HepG2 (cell line): ENCODE measurements around the gene STUM. TPM values are rescaled to one million over a fixed set of nuclear protein-coding genes. Genes with fewer than 3 reads are reported as not detected.

ENCODE experiments used
- ATAC-seq: fragments of 200-7000 bp; cut with Tn5 transposase; 3 replicates; pipeline ENCODE4 v1.9.1; 2020; ENCODE audit warnings: mild to moderate bottlenecking, moderate library complexity
- BruUV-seq: library from RNA; stranded (reverse); fragments of 400-500 nt; replicated peaks from 2 replicates; lab custom pipeline; 2021; lab: Mats Ljungman, UMichigan
- CTCF ChIA-PET: fragments of 300-600 bp; formaldehyde crosslinking; extraction: SDS; loops from one replicate; lab custom pipeline; 2021; ENCODE audit warnings: low total read pairs, inconsistent platforms, low intra/inter-chr PET ratio; lab: Yijun Ruan, JAX
- POLR2A ChIA-PET: fragments of 350-600 bp; sonication (Branson Sonifier 250); formaldehyde crosslinking; loops from one replicate; lab custom pipeline; 2020; ENCODE audit warnings: antibody characterized with exemption, inconsistent platforms; lab: Yijun Ruan, JAX
- DNase-seq: peaks from one replicate; pipeline ENCODE4 v3.0.0-alpha.2; 2015; ENCODE audit warnings: low spot score
- FAIRE-seq: peaks from 3 replicates; lab custom pipeline; 2011; peaks lifted over from hg19 to GRCh38; lab: Jason Lieb, UNC
- H2AFZ ChIP-seq: one replicate; pipeline ENCODE4 v1.6.1; 2011; ENCODE audit warnings: low read length, inconsistent platforms
- H3K27ac ChIP-seq: fragments of 300-600 bp; 3 replicates; pipeline ENCODE4 v1.8.0; 2011; ENCODE audit warnings: mixed run types, mild to moderate bottlenecking, mixed read lengths, low read length, inconsistent platforms; ENCODE audit not compliant: insufficient read depth; ENCODE audit errors: extremely low read length
- H3K27me3 ChIP-seq, 2 experiments: fragments of 200-600 bp in 1 of 2; 2 replicates in 1 of 2; 3 replicates in 1 of 2; pipeline versions ENCODE4 v1.6.0 to v1.8.0; 2011; ENCODE audit warnings: low read length in 2 of 2, mild to moderate bottlenecking in 2 of 2, moderate library complexity in 2 of 2, inconsistent platforms in 1 of 2; ENCODE audit not compliant: insufficient read depth in 2 of 2, control insufficient read depth in 1 of 2
- H3K36me3 ChIP-seq, 2 experiments: fragments of 200-600 bp in 1 of 2; replicated peaks in 1 of 2; 2 replicates in 1 of 2; 3 replicates in 1 of 2; pipeline versions ENCODE4 v1.5.1 to v1.8.0; 2011; ENCODE audit warnings: low read length in 2 of 2, inconsistent platforms in 1 of 2; ENCODE audit not compliant: insufficient read depth in 2 of 2, control insufficient read depth in 1 of 2
- H3K4me1 ChIP-seq: 2 replicates; pipeline ENCODE4 v1.5.1; 2012; ENCODE audit warnings: low read length, inconsistent platforms; ENCODE audit not compliant: insufficient read depth
- H3K4me2 ChIP-seq: 2 replicates; pipeline ENCODE4 v1.6.0; 2011; ENCODE audit warnings: low read depth, low read length, inconsistent platforms
- H3K4me3 ChIP-seq, 3 experiments: fragments of 200-600 bp in 1 of 3; sonication (generic), shearing (Covaris generic) in 1 of 3; replicated peaks in 1 of 3; 2 replicates each; pipeline ENCODE4 v1.5.1; 2011 to 2016; ENCODE audit warnings: low read length in 3 of 3, inconsistent platforms in 2 of 3, low read depth in 2 of 3, mild to moderate bottlenecking in 2 of 3, control low read depth in 1 of 3, mixed read lengths in 1 of 3; ENCODE audit not compliant: insufficient read depth in 1 of 3
- H3K79me2 ChIP-seq: one replicate; pipeline ENCODE4 v1.6.1; 2011; ENCODE audit warnings: low read length, inconsistent platforms; ENCODE audit not compliant: insufficient read depth
- H3K9ac ChIP-seq: 2 replicates; pipeline ENCODE4 v1.6.0; 2011; ENCODE audit warnings: mild to moderate bottlenecking, low read depth, low read length, inconsistent platforms; ENCODE audit not compliant: insufficient read depth
- H3K9me3 ChIP-seq: 2 replicates; pipeline ENCODE4 v1.5.1; 2012; ENCODE audit warnings: mild to moderate bottlenecking, low read length
- H4K20me1 ChIP-seq: 2 replicates; pipeline ENCODE4 v1.6.0; 2011; ENCODE audit warnings: inconsistent platforms, mild to moderate bottlenecking, low read length, moderate library complexity; ENCODE audit not compliant: insufficient read depth
- KDM2A ChIP-seq: sonication (generic); formaldehyde crosslinking; IDR thresholded peaks from 2 replicates; pipeline ENCODE4 v1.4.0; 2020; ENCODE audit warnings: low read depth, missing genetic modification reagents, borderline replicate concordance
- MTA3 ChIP-seq: sonication (generic); formaldehyde crosslinking; IDR thresholded peaks from 2 replicates; pipeline ENCODE4 v1.4.0; 2020; ENCODE audit warnings: missing genetic modification reagents
- ZNF552 ChIP-seq: sonication (generic); formaldehyde crosslinking; IDR thresholded peaks from 2 replicates; pipeline ENCODE4 v1.9.0; 2022; ENCODE audit warnings: missing genetic modification reagents, mild to moderate bottlenecking, borderline replicate concordance
- WGBS: methylation state at CpG from one replicate; pipeline ENCODE4 v1.1.6; 2017; ENCODE audit warnings: low lambda C conversion rate; 5-methylcytosine and 5-hydroxymethylcytosine counted together
- in situ Hi-C: cut with HindIII; loops from 2 replicates; pipeline ENCODE4 v1.10.0; 2017; ENCODE audit warnings: low pct_unique_long_range_greater_than_20kb; ENCODE audit not compliant: extremely low pct_ligation_motif_present
- intact Hi-C: fragments of 100-400 bp; cut with micrococcal nuclease; formaldehyde crosslinking; loops from one replicate; pipeline ENCODE4 v1.10.0; 2022; ENCODE audit not compliant: unreplicated experiment
- polyA plus RNA-seq, 8 experiments: library from polyadenylated mRNA; depleted of rRNA in 3 of 8; stranded (reverse) in 7 of 8; unstranded in 1 of 8; fragments of >200 nt; fragmentation: Illumina TruSeq in 4 of 8; extraction: Trizol in 4 of 8; gene quantifications; 2 replicates each; pipeline versions ENCODE4 v1.2.1 to v1.2.3, GENCODE V29; 2011 to 2016; ENCODE audit warnings: low read depth in 4 of 8, missing spikeins in 1 of 8, mixed read lengths in 1 of 8; ENCODE audit not compliant: insufficient read depth in 1 of 8
- total RNA-seq, 5 experiments: library from RNA; depleted of rRNA; stranded (reverse); fragments of >200 nt; fragmentation: Illumina TruSeq; extraction: Trizol; gene quantifications; 2 replicates each; pipeline ENCODE4 v1.2.3, GENCODE V29; 2016; ENCODE audit warnings: low read depth in 1 of 5
- TF ChIP-seq, protein P1 (sequence below): sonication (generic); formaldehyde crosslinking; IDR thresholded peaks from 2 replicates; pipeline ENCODE4 v1.4.0; 2020; ENCODE audit warnings: low read depth, missing genetic modification reagents

Gene STUM
- total and polyA plus RNA-seq, 2 of the 13 experiments (the other 11 are each of a cell fraction or from before 2014, with no cell fraction given): not detected

DNA sequence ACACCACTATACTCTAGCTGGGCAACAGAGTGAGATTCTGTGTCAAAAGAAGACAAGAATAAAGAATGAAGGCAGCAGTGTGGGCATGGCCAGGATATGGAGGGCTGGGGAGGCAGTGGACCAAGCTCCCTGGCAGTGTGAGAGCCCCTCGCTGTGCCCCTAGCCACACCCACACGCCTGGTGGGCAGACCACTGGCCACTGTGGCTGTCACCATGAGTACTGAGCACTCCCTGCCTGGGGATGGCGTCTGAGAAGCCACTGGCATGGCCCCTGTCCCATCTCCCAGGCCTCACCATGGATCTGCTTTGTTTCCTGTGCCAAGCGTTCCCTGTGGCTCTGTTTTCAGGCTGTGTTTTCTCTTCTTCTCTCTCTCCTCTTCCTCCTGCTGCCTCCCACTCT is 51.7 kb downstream of the STUM start:
- no peak for FAIRE-seq
- WGBS: 5% methylated on average over 2 of the region's 4 CpGs
- no peak overlapping the region for H3K9ac ChIP-seq
- no peak for TF ChIP-seq ZNF552 (CRISPR knock-in tag)
- TF ChIP-seq MTA3 (CRISPR knock-in tag): no peak
- TF ChIP-seq, protein P1, sequence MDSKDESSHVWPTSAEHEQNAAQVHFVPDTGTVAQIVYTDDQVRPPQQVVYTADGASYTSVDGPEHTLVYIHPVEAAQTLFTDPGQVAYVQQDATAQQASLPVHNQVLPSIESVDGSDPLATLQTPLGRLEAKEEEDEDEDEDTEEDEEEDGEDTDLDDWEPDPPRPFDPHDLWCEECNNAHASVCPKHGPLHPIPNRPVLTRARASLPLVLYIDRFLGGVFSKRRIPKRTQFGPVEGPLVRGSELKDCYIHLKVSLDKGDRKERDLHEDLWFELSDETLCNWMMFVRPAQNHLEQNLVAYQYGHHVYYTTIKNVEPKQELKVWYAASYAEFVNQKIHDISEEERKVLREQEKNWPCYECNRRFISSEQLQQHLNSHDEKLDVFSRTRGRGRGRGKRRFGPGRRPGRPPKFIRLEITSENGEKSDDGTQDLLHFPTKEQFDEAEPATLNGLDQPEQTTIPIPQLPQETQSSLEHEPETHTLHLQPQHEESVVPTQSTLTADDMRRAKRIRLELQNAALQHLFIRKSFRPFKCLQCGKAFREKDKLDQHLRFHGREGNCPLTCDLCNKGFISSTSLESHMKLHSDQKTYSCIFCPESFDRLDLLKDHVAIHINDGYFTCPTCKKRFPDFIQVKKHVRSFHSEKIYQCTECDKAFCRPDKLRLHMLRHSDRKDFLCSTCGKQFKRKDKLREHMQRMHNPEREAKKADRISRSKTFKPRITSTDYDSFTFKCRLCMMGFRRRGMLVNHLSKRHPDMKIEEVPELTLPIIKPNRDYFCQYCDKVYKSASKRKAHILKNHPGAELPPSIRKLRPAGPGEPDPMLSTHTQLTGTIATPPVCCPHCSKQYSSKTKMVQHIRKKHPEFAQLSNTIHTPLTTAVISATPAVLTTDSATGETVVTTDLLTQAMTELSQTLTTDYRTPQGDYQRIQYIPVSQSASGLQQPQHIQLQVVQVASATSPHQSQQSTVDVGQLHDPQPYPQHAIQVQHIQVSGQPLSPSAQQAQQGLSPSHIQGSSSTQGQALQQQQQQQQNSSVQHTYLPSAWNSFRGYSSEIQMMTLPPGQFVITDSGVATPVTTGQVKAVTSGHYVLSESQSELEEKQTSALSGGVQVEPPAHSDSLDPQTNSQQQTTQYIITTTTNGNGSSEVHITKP (CRISPR knock-in tag): no peak
- TF ChIP-seq KDM2A: no peak
- TF ChIP-seq, all 625 proteins: peak for 0
- Histone ChIP-seq H3K4me3 (no peak overlapping the region), H3K36me3 (no peaks in the 10 kb centered on the region), H3K9me3 (no peaks in the 10 kb centered on the region), H3K4me2 (no peak overlapping the region), H3K4me1 (peaks cover 12% of the 10 kb centered on the region), H4K20me1 (no peaks in the 10 kb centered on the region), H3K27ac (no peak overlapping the region), H3K79me2 (no peaks in the 10 kb centered on the region), H2AFZ (no peak overlapping the region), H3K27me3 (peaks cover 1 to 26% of the 10 kb centered on the region in 2 experiments; a peak in 4 of 5 replicates)
- BruUV-seq: no TSS peak
- intact Hi-C loops (loop anchor here (10.0 kb wide), 1 partner anchor 175 kb away; no protein-coding TSS in a partner anchor), in situ Hi-C loops (loop anchor here (10.0 kb wide), 1 partner anchor 175 kb away; no protein-coding TSS in a partner anchor)
- ChIA-PET CTCF (no interaction called here), POLR2A (no interaction called here)
- ATAC-seq (no peak), DNase-seq (no peak)
